ENCODE measurements around the gene LCLAT1. TPM values are rescaled to one million over a fixed set of nuclear protein-coding genes. Genes with fewer than 3 reads are reported as not detected.
"Not testable (repeated sequence)": the region's sequence is repeated elsewhere in the genome, so short reads cannot be mapped to it uniquely, and the experiment has no call there.

LCLAT1 gene
- total and polyA plus RNA-seq, 8 donors: 2.0 to 15.0 (median 9.8) TPM

DNA sequence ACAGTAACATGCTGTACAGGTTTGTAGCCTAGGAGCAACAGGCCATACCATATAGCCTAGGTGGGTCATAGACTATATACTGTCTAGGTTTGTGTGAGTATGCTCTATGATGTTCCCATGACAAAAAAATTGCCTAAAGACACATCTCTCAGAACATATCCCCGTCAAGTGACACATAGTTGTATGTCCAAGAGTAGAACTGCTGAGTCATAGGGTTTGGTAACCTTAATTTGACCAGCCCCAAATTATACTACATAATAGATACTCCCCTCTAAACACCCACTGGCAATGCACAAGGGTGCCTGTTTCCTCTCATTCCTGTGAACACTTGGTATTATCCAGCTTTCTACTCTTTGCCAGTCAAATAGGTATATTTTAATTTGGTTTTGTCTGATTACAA, 161.6 kb downstream of the LCLAT1 start:
- Histone ChIP-seq H3K4me1 (no peaks in the 10 kb centered on the region), H3K4me3 (no peak overlapping the region), H3K27me3 (no peaks in the 10 kb centered on the region), H3K9me3 (no peaks in the 10 kb centered on the region), H3K36me3 (no peaks in the 10 kb centered on the region), H3K27ac (no peak overlapping the region)
- DNase-seq: no peak
- WGBS, 2 donors: 88 to 95% methylated on average over 1 of the region's 1 CpG
- TF ChIP-seq, protein P1, sequence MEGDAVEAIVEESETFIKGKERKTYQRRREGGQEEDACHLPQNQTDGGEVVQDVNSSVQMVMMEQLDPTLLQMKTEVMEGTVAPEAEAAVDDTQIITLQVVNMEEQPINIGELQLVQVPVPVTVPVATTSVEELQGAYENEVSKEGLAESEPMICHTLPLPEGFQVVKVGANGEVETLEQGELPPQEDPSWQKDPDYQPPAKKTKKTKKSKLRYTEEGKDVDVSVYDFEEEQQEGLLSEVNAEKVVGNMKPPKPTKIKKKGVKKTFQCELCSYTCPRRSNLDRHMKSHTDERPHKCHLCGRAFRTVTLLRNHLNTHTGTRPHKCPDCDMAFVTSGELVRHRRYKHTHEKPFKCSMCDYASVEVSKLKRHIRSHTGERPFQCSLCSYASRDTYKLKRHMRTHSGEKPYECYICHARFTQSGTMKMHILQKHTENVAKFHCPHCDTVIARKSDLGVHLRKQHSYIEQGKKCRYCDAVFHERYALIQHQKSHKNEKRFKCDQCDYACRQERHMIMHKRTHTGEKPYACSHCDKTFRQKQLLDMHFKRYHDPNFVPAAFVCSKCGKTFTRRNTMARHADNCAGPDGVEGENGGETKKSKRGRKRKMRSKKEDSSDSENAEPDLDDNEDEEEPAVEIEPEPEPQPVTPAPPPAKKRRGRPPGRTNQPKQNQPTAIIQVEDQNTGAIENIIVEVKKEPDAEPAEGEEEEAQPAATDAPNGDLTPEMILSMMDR (IDR thresholded peaks at IDR 0.05): no peak
- ATAC-seq: no peak
- intact Hi-C loops (cut with DNase I): no loop called here
- FAIRE-seq: no peak

DNA sequence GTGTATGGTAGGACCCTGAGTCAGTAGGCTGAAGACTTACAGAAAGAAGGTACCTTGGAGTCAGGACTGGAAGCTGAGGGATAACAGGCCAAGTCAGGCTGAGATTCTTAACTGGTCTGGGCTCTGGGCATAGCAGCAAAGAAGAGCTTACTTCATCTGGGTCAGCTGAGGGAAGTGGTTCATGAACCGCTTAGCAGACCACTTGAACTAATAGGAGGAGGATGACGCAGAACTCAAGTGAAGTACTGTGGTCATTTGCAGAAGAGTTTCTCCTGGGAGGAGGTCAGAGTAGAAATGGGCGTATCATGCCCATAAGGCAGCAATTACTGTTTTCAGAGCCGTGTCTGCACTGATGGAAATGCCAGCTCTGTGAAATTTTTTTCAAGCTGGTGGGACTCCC, 164.5 kb downstream of the LCLAT1 start:
- Histone ChIP-seq H3K4me1 (no peaks in the 10 kb centered on the region), H3K9me3 (no peaks in the 10 kb centered on the region), H3K27me3 (no peaks in the 10 kb centered on the region), H3K4me3 (no peak overlapping the region), H3K27ac (no peak overlapping the region), H3K36me3 (no peaks in the 10 kb centered on the region)
- no peak for FAIRE-seq
- intact Hi-C loops (cut with DNase I): no loop called here
- TF ChIP-seq, protein P1 (IDR thresholded peaks at IDR 0.05): no peak
- WGBS, 2 donors: 88 to 93% methylated on average over 4 of the region's 4 CpGs
- DNase-seq: no peak
- peak in 1 of 4 donors; percentile 23 for ATAC-seq

DNA sequence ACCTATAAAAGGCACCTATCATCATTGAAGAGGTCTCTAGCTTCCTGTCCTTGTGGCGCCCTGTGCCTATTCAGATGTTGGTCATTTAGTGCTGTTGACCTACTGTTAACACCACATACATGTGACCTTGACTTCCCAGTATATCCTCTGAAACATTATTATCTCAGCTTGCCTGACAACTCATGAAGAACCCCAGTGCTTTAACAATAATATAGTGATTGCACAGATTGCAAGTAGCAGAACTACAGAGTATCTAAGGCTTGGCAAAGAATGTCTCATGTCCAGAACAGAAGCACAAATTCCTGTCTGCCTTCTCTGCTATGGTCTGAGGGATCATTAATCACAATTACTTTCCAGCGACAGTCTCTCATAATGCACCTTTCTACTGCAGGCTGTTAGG, 165.3 kb downstream of the LCLAT1 start:
- 82 to 86% methylated on average over 2 of the region's 2 CpGs for WGBS, 2 donors

DNA sequence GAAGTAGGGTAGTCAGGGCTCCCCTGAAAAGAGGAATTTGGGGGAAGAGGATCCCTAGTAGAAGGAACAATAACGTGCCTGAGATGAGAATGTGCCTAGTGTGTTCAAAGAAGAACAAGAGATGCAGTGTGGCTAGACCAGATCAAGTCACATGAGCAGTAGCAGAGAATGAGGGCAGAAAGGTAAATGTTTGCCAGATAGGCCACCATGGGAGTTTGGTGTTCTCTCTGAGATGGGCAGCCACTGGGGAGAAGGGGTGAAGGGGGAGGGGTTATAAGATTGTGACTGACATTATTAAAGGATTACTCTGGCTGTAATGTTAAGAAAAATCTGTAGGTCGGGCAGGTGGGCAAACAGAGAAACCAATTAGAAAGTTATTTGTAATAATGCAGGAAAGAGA, 166.0 kb downstream of the LCLAT1 start:
- ATAC-seq (no peak), FAIRE-seq (no peak), DNase-seq (no peak)
- Histone ChIP-seq H3K4me3 (no peak overlapping the region), H3K4me1 (no peaks in the 10 kb centered on the region), H3K27ac (no peak overlapping the region), H3K9me3 (no peaks in the 10 kb centered on the region), H3K36me3 (no peaks in the 10 kb centered on the region), H3K27me3 (no peaks in the 10 kb centered on the region)
- intact Hi-C loops (cut with DNase I): no loop called here
- TF ChIP-seq, protein P1 (IDR thresholded peaks at IDR 0.05): no peak
- 82 to 86% methylated on average over 2 of the region's 2 CpGs for WGBS, 2 donors

More for the DNA sequence above, 165.3 kb downstream of the LCLAT1 start:
- H3K4me1 ChIP-seq: no peaks in the 10 kb centered on the region
- H3K4me3 ChIP-seq: no peak overlapping the region
- no peaks in the 10 kb centered on the region for H3K27me3 ChIP-seq
- TF ChIP-seq, protein P1 (IDR thresholded peaks at IDR 0.05): no peak
- no peaks in the 10 kb centered on the region for H3K36me3 ChIP-seq
- FAIRE-seq (no peak), DNase-seq (no peak), ATAC-seq (peak in 1 of 4 donors; percentile 25)
- intact Hi-C loops (cut with DNase I): no loop called here
- H3K9me3 ChIP-seq: no peaks in the 10 kb centered on the region
- no peak overlapping the region for H3K27ac ChIP-seq

DNA sequence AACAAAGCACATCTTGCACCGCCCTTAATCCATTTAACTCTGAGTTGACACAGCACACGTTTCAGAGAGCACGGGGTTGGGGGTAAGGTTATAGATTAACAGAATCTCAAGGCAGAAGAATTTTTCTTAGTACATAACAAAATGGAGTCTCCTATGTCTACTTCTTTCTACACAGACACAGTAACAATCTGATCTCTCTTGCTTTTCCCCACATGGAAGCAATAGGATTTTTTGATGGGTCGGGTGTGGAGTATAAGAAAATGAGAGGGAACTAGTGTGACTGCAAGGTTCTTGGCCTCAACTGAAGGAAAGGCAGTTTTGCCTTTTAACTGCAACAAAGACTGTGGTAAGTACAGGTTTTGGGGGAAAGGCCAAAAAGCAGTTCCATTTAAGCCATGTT, 167.2 kb downstream of the LCLAT1 start:
- H3K27me3 ChIP-seq; H3K9me3 ChIP-seq; intact Hi-C loops (cut with DNase I); FAIRE-seq; H3K4me3 ChIP-seq; DNase-seq; ATAC-seq; H3K36me3 ChIP-seq; H3K4me1 ChIP-seq; H3K27ac ChIP-seq: not testable (repeated sequence)
- 96 to 98% methylated on average over 1 of the region's 4 CpGs for WGBS, 2 donors

DNA sequence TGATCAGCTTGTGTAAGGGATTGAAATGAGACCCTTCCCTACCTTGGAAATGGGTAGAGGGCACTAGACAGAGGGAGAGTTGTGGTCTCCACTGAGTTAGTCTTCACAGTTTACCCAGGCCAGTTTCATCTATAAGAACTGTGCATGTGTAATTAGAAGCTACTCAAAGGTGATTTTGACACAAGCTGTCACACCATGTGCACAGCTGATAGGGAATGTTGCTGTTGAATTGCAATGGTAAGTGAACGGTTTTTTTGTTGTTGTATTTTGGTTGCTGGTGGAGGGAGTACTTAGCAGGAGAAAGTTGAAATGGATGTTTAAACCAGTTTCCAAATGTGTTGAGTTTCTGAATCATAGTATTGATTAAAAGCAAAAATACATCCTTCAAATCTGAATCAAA, 168.9 kb downstream of the LCLAT1 start:
- 89 to 90% methylated on average over 1 of the region's 1 CpG for WGBS, 2 donors
- ATAC-seq (no peak), FAIRE-seq (no peak), DNase-seq (no peak)
- Histone ChIP-seq H3K4me1 (no peaks in the 10 kb centered on the region), H3K27me3 (no peaks in the 10 kb centered on the region), H3K27ac (no peak overlapping the region), H3K4me3 (no peak overlapping the region), H3K36me3 (no peaks in the 10 kb centered on the region), H3K9me3 (no peaks in the 10 kb centered on the region)
- intact Hi-C loops (cut with DNase I): no loop called here
- TF ChIP-seq, protein P1 (IDR thresholded peaks at IDR 0.05): no peak

All from pancreas (tissue), 10 donors.